Muscle layer of colon (tissue), 2 donors: ENCODE measurements around the gene PRKCI.

ENCODE experiments used
- H3K27ac ChIP-seq: one replicate; pipeline ENCODE4 v1.7.0; 2013; ENCODE audit warnings: low read depth, mild to moderate bottlenecking, low read length, moderate library complexity
- H3K27me3 ChIP-seq, 2 donors: one replicate each; pipeline ENCODE4 v1.7.0; 2013; ENCODE audit warnings: low read length in 2 of 2, mild to moderate bottlenecking in 2 of 2; ENCODE audit not compliant: insufficient read depth in 2 of 2, control insufficient read depth in 1 of 2
- H3K36me3 ChIP-seq: one replicate; pipeline ENCODE4 v1.7.0; 2013; ENCODE audit warnings: mild to moderate bottlenecking, low read length; ENCODE audit not compliant: insufficient read depth
- H3K4me1 ChIP-seq: one replicate; pipeline ENCODE4 v1.7.0; 2013; ENCODE audit warnings: mild to moderate bottlenecking, low read length; ENCODE audit not compliant: insufficient read depth
- H3K4me3 ChIP-seq, 2 donors: one replicate each; pipeline ENCODE4 v1.7.0; 2013; ENCODE audit warnings: low read length in 2 of 2, low read depth in 1 of 2, mild to moderate bottlenecking in 1 of 2, moderate library complexity in 1 of 2
- H3K9ac ChIP-seq: one replicate; pipeline ENCODE4 v1.7.0; 2013; ENCODE audit warnings: low read length
- H3K9me3 ChIP-seq: one replicate; pipeline ENCODE4 v1.7.0; 2013; ENCODE audit warnings: mild to moderate bottlenecking, low read length
- donor health status: abdominal sarcoma.
- donor health status: Adenocarcinoma of cecum.

PRKCI gene

GRCh38 chr3:170226426-170226960, 4.3 kb downstream of the PRKCI start:
- H3K36me3 ChIP-seq: no peaks in the 10 kb centered on the region
- H3K27me3 ChIP-seq: no peaks in the 10 kb centered on the region
- H3K4me3 ChIP-seq: no peak overlapping the region
- H3K27ac ChIP-seq: no peak overlapping the region
- no peaks in the 10 kb centered on the region for H3K9me3 ChIP-seq
- peaks cover 7% of the 10 kb centered on the region for H3K4me1 ChIP-seq
- no peak overlapping the region for H3K9ac ChIP-seq

GRCh38 chr3:170228093-170228766, 6.0 kb downstream of the PRKCI start:
- H3K9ac ChIP-seq: no peak overlapping the region
- no peaks in the 10 kb centered on the region for H3K27me3 ChIP-seq
- peaks cover 4% of the 10 kb centered on the region for H3K4me1 ChIP-seq
- H3K4me3 ChIP-seq: no peak overlapping the region
- H3K27ac ChIP-seq: no peak overlapping the region
- no peaks in the 10 kb centered on the region for H3K9me3 ChIP-seq
- no peaks in the 10 kb centered on the region for H3K36me3 ChIP-seq

GRCh38 chr3:170232266-170232665, 10.0 kb downstream of the PRKCI start:
- Histone ChIP-seq H3K9me3 (no peaks in the 10 kb centered on the region), H3K4me1 (no peaks in the 10 kb centered on the region), H3K4me3 (no peak overlapping the region), H3K27me3 (no peaks in the 10 kb centered on the region), H3K27ac (no peak overlapping the region), H3K36me3 (peaks cover 6% of the 10 kb centered on the region), H3K9ac (no peak overlapping the region)

GRCh38 chr3:170233530-170233929, 11.3 kb downstream of the PRKCI start:
- H3K27ac ChIP-seq: no peak overlapping the region

GRCh38 chr3:170240142-170240541, 17.9 kb downstream of the PRKCI start:
- Histone ChIP-seq H3K27ac (no peak overlapping the region), H3K9ac (no peak overlapping the region), H3K4me1 (no peaks in the 10 kb centered on the region), H3K27me3 (no peaks in the 10 kb centered on the region), H3K36me3 (peaks cover 14% of the 10 kb centered on the region), H3K4me3 (no peak overlapping the region), H3K9me3 (no peaks in the 10 kb centered on the region)

More at GRCh38 chr3:170233530-170233929, 11.3 kb downstream of the PRKCI start:
- Histone ChIP-seq H3K4me1 (no peaks in the 10 kb centered on the region), H3K9ac (no peak overlapping the region), H3K27me3 (no peaks in the 10 kb centered on the region), H3K9me3 (no peaks in the 10 kb centered on the region), H3K4me3 (no peak overlapping the region), H3K36me3 (peaks cover 12% of the 10 kb centered on the region)

- H3K4me1 ChIP-seq: no peaks in the 10 kb centered on the region
- H3K4me3 ChIP-seq: no peak overlapping the region
- H3K9ac ChIP-seq: no peak overlapping the region
- no peaks in the 10 kb centered on the region for H3K9me3 ChIP-seq
- no peaks in the 10 kb centered on the region for H3K27me3 ChIP-seq
- H3K27ac ChIP-seq: no peak overlapping the region
- H3K36me3 ChIP-seq: peaks cover 19% of the 10 kb centered on the region
Observed at GRCh38 chr3:170240671-170241070, 18.4 kb downstream of the PRKCI start.

GRCh38 chr3:170244576-170244975, 22.4 kb downstream of the PRKCI start:
- Histone ChIP-seq H3K27ac (no peak overlapping the region), H3K4me3 (no peak overlapping the region), H3K4me1 (no peaks in the 10 kb centered on the region), H3K9ac (no peak overlapping the region), H3K36me3 (peaks cover 7% of the 10 kb centered on the region), H3K27me3 (no peaks in the 10 kb centered on the region), H3K9me3 (no peaks in the 10 kb centered on the region)

- no peak overlapping the region for H3K4me3 ChIP-seq
- H3K27me3 ChIP-seq: no peaks in the 10 kb centered on the region
- H3K27ac ChIP-seq: no peak overlapping the region
- H3K9me3 ChIP-seq: no peaks in the 10 kb centered on the region
- H3K9ac ChIP-seq: no peak overlapping the region
- H3K4me1 ChIP-seq: no peaks in the 10 kb centered on the region
- H3K36me3 ChIP-seq: peaks cover 7% of the 10 kb centered on the region
Observed at GRCh38 chr3:170247875-170248274, 25.7 kb downstream of the PRKCI start.

GRCh38 chr3:170256597-170256996, 34.4 kb downstream of the PRKCI start:
- Histone ChIP-seq H3K27me3 (no peaks in the 10 kb centered on the region), H3K4me3 (no peak overlapping the region), H3K36me3 (peaks cover 8% of the 10 kb centered on the region), H3K9me3 (peaks cover 5% of the 10 kb centered on the region), H3K4me1 (no peaks in the 10 kb centered on the region), H3K9ac (no peak overlapping the region), H3K27ac (no peak overlapping the region)

GRCh38 chr3:170257145-170257544, 34.9 kb downstream of the PRKCI start:
- peaks cover 8% of the 10 kb centered on the region for H3K36me3 ChIP-seq
- H3K4me1 ChIP-seq: no peaks in the 10 kb centered on the region
- H3K27ac ChIP-seq: no peak overlapping the region
- H3K9me3 ChIP-seq: peaks cover 5% of the 10 kb centered on the region
- H3K27me3 ChIP-seq: no peaks in the 10 kb centered on the region
- no peak overlapping the region for H3K4me3 ChIP-seq
- no peak overlapping the region for H3K9ac ChIP-seq

- H3K4me3 ChIP-seq: no peak overlapping the region
- no peak overlapping the region for H3K27ac ChIP-seq
- peaks cover 8% of the 10 kb centered on the region for H3K36me3 ChIP-seq
- H3K9me3 ChIP-seq: peaks cover 5% of the 10 kb centered on the region
- no peaks in the 10 kb centered on the region for H3K4me1 ChIP-seq
- H3K9ac ChIP-seq: no peak overlapping the region
- H3K27me3 ChIP-seq: no peaks in the 10 kb centered on the region
Observed at GRCh38 chr3:170258105-170258487, 35.9 kb downstream of the PRKCI start.

GRCh38 chr3:170259907-170260306, 37.7 kb downstream of the PRKCI start:
- Histone ChIP-seq H3K9me3 (peaks cover 5% of the 10 kb centered on the region), H3K27ac (no peak overlapping the region), H3K9ac (no peak overlapping the region), H3K27me3 (no peaks in the 10 kb centered on the region), H3K4me3 (no peak overlapping the region), H3K4me1 (no peaks in the 10 kb centered on the region), H3K36me3 (peaks cover 13% of the 10 kb centered on the region)
